GM11168 (cell line): ENCODE measurements around the gene TMEM178B.

Experiments used
- in situ Hi-C: fragments of 300-500 bp; cut with MboI; formaldehyde crosslinking; loops from one replicate; pipeline ENCODE4 v1.12.0; 2022; ENCODE audit warnings: low sequenced_read_pairs; ENCODE audit not compliant: unreplicated experiment

TMEM178B gene

GRCh38 chr7:141340991-141341390 is 267.1 kb downstream of the TMEM178B start:
- in situ Hi-C loops, result no loop called here

GRCh38 chr7:141342621-141343408 is 269.0 kb downstream of the TMEM178B start:
- in situ Hi-C loops, result no loop called here

GRCh38 chr7:141344153-141344935 is 270.5 kb downstream of the TMEM178B start:
- in situ Hi-C loops, result no loop called here

DNA sequence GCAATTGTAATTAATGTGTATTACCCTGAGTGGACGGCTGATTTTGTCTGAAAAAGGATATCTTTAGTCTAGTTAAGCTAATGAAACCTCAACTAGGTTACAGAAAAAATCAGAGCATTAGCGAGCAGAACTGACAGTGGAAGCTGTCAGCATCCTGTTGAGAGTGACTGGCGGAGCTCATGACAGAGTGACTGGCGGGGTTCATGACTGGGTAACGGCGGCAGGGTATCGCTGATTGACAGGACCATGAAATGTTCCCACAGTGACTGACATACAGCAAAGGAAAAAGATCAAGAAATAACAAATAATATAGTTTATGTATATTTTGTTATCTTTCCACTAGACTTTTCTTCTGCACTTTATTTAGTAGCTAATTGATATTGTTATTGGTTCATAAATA is 274.9 kb downstream of the TMEM178B start:
- in situ Hi-C loops, result no loop called here

DNA sequence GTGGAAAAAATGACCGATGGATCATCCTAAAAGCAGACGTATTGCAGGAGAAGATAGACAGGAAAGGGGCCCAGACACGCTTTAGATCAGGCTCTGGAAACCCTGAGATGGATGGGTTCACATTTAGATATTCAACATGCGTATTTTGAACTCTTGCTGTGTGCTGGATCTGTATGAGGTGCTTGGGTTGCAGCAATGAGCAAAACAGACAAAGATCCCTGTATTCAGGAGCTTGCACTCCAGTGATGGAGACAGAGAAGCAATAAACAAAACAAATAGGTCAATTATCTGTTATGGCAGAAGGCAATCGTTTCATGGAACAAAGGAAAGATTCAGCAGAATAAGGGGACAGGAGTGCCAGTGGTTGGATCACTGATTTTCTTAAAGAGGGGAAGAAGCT is 275.5 kb downstream of the TMEM178B start:
- in situ Hi-C loops, result no loop called here

DNA sequence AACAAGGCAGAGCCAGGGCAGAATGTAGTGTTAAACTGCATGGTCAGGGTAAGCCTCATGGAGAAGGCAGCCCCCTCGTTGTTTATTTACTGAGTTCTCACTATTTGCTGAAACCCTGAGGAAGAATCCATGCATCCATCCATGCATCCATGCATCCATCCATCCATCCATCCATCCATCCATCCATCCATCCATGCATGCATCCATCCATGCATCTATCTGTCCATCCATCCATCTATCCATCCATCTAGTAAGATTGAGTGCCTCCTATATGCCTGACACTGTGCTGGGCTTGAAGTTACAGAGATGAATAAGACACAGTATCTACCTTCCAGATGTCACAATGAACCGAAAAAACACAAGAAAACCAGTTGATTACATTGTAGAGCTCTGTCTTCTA is 275.9 kb downstream of the TMEM178B start:
- in situ Hi-C loops, result no loop called here

- in situ Hi-C loops, result no loop called here
These were observed 277.3 kb downstream of the TMEM178B start for GRCh38 chr7:141351175-141351574.

DNA sequence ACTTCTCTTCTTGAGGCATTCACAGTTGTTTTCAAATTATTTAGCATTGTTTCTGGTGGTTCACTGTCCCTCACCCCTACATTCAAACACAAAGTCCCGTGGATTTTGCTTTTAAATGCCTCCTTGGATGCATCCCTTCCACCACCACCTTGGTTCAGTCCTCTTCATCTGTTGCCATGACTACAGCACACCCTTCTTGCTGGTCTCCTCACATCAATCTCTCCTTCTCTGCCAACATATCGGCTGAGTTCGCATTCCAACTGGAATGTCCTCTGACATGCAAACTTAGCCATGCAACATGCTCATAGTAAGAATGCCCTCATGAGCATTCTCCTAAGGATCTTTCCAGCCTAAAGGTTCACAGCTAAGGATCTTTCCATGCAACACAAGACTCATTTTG is 279.1 kb downstream of the TMEM178B start:
- in situ Hi-C loops, result no loop called here

- in situ Hi-C loops, result no loop called here
These were observed 280.4 kb downstream of the TMEM178B start for GRCh38 chr7:141354251-141354650.

DNA sequence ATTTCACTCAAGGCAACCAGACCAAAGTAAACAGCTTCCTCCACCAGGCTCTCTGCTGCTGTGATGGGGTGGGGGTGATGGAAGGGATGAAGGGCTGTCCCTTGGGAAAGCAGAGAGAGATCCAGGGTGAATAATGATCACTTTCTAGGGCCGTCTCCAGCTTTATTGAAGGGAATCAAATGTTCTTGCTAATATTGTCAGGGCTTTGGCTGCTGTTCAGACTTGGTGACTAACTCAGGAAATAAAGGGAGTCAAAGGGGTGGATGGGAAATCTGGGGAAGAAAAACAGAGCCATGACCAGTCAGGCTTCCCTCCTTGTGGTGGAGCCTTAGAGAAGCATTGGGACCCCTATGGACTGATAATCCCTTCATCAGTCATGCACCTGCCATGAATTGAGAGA is 281.2 kb downstream of the TMEM178B start:
- in situ Hi-C loops, result no loop called here

DNA sequence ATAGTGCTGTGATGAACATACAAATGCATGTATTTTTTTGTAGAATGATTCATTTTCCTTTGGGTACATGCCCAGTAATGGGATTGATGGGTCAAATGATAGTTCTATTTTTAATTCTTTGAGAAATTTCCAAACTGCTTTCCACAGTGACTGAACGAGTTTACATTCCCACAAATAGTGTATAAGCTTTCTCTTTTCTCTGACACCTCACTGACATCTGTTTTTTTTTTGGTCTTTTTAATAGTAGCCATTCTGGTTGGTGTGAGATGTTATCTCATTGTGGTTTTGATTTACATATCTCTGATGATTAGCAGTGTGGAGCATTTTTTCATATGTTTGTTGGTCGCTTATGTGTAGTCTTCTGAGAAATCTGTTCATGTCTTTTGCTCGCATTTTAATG is 282.3 kb downstream of the TMEM178B start:
- in situ Hi-C loops, result no loop called here

DNA sequence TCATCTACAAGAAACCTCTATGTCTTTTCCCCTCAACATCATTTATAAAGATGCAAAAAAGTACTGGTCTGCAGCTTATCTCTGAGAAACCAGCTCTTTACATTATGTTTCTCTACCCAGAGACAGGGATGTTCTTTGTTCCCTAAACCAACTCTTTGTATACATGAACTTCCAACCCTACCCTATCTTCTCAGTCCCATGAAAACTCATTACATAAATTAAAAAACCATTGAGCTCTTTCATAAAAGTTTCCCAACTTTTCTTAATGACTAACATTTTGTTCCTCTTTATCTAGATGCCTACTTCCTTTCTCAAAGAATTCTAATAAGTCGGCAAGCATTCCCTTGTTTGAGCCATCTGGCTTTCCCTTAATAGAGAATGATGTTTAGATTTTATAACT is 284.5 kb downstream of the TMEM178B start:
- in situ Hi-C loops, result no loop called here

DNA sequence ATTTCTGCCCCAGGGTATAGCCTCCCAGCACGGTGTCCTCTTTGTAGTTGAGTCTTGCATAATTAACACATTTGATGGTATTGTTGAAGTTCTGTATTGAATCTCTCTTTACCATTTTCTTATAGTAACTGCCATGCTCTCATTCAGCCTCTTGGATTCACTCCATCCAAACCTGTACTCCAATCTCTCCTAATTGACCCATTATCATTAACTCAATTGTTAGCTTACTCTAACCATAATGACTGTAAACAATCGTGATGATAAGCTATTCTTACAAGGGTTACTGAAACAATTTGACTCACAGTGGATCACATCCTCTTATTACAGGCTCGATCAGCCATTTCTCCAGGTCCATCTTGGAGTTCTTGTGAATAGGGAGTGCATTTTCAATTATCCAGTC is 285.4 kb downstream of the TMEM178B start:
- in situ Hi-C loops, result no loop called here

- in situ Hi-C loops, result no loop called here
These were observed 286.0 kb downstream of the TMEM178B start for GRCh38 chr7:141359740-141360415.

DNA sequence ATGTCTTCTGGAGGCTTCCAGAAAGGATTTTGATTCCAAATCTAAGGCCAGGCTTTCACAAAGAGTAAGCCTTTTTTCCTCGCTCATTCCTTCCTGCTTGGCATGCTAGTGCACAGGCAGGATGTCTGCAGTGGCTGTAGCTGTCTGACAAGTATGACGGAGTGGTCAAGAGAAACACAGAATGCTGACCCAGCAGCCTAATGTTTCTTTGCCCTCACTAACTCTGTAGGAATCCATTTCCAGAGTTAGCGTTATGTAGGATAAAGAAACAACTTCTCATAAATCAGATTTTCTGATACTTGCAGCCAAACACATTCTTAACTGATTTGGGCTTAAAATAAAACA is 286.5 kb downstream of the TMEM178B start:
- in situ Hi-C loops, result no loop called here

DNA sequence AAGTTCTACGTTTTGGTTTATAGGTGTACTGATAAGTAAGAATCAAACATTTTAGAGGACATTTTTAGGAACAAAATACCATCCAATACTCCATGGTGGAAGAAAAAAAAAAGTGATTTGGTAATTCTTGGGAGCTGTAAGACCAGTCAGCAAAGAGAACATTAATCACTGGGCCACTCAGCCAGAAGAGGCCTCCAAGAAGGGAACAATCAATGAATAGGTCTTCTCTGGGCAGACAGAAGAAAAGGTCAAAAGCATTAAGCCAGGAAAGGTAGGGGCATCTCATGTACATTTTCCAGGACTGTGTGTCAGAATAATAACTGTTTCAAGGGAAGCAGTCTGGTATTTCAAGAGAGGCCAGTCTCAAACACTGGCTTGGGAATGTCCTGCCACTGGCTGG is 286.9 kb downstream of the TMEM178B start:
- in situ Hi-C loops, result no loop called here

DNA sequence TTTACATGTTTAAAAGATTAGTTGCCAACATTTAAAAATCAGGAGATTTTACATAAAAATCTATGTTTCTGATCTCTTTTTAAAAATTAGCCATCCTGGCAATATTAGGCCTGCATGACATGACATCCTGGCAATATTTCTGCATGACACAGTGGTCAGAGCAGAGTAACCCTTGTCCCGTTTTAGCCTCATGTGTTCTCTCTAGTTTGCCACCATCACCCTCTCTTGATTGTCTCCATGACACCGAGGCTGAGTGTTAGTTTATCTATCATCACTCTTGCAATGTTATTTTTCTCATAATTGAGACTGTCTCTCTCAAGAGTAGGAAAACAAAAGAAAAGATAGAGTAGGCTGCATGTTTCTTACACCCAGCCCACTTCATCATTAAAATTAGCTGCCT is 287.6 kb downstream of the TMEM178B start:
- in situ Hi-C loops, result no loop called here

- in situ Hi-C loops, result no loop called here
These were observed 288.1 kb downstream of the TMEM178B start for GRCh38 chr7:141361960-141362359.

- in situ Hi-C loops, result no loop called here
These were observed 288.9 kb downstream of the TMEM178B start for GRCh38 chr7:141362580-141363435.

DNA sequence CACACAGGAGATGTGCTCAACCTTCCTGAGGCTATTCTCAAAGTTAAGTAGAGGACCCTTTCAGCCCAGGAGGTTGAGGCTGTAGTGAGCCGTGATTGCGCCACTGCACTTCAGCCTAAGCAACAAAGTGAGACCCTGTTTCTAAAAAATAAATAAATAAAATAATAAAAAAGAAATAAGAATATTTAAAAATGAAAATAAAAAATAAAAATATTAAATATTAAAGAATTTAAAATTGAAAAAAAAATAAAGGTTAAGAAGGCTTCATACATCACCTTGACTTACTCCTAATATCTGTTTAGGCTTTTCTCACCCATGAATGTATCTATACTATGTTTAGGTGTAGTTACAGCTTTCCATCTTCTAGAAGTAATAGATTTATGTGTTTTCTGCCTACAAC is 289.9 kb downstream of the TMEM178B start:
- in situ Hi-C loops, result no loop called here
